RKO (cell line): ENCODE measurements around the gene LRRC23.
"Not testable (repeated sequence)": the region's sequence is repeated elsewhere in the genome, so short reads cannot be mapped to it uniquely, and the experiment has no call there.

ENCODE experiments used
- DNase-seq: peaks from one replicate; pipeline ENCODE4 v3.0.0-alpha.2; 2016; ENCODE audit warnings: low spot score

LRRC23 gene

DNA sequence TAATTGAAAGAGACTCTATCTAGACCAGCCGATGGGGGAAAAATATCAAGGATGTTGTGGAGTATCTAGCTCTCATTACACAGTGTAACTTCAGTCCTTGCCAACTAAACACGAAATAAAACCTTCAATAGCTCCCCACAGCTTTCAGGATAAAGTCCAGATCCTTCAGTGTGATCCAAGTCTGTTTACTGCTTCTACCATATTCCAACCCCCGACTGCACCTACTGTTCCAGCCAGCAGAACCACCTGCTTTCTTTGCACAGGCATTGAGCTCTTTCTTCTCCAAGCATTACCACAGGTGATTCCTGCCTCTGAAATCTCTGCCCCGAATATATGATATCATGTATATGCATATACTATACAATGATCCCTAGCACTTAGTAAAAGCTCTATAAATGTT lies 2.2 kb upstream of the LRRC23 start:
- no peak for DNase-seq

DNA sequence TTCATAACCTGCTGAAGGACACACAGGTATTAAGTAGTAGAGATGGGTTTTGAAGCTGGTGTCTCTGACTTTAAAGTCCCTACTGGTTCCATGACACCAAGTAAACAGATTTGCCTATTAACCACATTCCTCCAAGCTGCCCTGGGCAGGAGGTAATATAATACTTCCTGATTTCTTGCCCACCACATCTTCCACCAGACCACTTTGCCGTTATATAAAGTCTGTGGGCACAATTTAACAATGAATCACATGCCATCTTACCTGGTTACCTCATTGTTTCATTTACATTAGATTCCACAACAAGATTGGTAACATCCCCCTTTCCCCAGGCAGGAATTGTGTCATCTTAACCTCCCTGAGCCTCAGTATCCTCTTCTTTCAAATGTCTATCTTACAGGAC lies 900 bp upstream of the LRRC23 start:
- DNase-seq = no peak

DNA sequence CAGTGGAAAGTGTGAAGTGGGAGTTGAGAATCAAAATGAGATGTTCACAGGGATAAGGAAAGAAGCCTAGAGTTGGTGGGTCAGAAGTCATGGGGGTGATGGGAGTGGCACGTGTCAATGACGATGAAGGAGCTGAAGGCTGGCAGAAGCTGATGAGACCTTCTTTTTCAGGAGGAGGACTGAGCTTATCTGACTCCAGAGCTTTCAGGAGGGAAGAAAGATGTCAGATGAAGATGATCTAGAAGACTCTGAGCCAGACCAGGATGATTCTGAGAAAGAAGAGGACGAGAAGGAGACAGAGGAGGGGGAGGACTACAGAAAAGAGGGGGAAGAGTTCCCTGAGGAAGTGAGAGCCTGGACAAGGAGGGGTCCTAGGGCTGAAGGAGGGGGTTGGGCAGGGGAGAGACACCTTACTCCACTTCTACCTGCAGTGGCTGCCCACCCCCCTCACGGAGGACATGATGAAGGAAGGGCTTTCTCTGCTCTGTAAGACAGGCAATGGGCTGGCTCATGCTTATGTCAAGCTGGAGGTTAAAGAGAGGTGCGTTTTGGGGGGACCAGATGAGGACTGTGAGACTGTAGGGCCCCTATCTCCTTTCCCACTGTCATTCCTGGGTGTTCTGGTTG lies 905 bp downstream of the LRRC23 start:
- no peak for DNase-seq

DNA sequence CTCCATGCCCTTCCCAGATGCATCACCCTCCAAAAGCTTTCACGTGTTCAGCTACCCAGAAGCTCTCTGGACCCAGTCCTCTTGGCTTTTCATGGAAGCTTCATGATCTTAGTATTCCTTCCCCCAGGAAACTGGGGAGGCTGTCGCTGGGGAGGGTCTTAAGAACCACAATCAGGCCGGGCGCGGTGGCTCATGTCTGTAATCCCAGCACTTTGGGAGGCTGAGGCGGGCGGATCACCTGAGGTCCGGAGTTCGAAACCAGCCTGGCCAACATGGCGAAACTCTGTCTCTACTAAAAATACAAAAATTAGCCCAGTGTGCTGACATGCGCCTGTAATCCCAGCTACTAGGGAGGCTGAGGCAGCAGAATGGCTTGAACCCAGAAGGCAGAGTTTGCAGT lies 3.5 kb downstream of the LRRC23 start:
- DNase-seq = not testable (repeated sequence)

DNA sequence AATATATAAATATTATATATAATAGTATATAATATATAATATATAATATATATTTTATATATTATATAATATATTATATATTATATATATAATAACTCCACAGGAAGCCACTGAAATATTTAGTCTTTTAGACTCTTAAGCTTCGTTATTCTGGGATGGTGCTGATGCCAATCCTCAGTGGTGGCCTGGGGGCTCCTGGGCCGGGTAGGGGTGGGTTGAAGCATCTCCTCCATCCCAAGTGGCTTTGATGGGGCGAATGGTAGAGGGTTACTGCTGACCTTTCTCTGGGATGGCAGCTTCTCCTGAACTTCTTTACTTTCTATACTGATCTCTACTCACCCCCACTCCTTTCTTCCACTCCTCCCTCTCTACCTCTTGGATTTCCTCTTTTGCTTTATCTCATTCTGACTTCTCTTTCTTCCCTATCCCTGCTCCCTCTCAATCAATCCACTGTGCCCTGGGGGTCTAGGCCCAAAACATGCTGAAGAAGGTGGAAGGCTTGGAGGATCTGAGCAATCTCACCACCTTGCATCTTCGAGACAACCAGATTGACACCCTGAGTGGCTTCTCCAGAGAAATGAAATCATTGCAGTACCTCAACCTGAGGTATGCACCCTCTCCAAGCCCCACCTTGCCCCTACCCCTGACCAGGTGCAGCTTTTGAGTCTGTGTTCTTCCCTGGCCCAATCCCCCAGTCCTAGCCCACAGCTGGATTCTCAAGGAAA lies 5.0 kb downstream of the LRRC23 start:
- DNase-seq = no peak

DNA sequence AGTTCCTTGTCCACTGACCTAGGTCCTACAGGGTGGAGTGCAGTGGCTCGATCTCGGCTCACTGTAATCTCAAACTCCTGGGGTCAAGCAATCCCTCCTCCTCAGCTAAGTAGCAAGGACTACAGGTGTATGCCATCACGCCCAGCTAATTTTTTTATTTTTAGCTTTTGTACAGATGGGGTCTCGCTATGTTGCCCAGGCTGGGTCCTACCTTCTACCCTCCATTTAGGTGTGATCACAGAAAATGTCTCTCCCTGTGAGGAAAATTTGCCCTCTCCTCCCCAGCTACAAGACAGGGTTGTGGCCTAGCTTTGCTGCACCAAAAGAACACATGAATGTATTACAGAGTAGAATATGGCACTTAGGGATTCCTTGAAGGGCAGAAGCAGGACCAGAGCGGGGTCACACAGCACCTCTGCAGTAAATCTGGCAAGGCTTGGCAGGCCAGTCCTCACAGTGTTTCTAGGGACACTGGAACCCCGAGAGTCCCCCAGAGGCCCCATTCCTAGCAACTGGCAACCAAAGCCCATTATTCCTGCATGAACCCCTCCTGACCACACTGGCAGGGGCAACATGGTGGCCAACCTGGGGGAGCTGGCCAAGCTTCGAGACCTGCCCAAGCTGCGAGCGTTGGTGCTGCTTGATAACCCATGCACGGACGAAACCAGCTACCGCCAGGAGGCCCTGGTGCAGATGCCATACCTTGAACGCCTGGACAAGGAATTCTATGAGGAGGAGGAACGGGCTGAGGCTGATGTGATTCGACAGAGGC lies 7.7 kb downstream of the LRRC23 start:
- no peak for DNase-seq

DNA sequence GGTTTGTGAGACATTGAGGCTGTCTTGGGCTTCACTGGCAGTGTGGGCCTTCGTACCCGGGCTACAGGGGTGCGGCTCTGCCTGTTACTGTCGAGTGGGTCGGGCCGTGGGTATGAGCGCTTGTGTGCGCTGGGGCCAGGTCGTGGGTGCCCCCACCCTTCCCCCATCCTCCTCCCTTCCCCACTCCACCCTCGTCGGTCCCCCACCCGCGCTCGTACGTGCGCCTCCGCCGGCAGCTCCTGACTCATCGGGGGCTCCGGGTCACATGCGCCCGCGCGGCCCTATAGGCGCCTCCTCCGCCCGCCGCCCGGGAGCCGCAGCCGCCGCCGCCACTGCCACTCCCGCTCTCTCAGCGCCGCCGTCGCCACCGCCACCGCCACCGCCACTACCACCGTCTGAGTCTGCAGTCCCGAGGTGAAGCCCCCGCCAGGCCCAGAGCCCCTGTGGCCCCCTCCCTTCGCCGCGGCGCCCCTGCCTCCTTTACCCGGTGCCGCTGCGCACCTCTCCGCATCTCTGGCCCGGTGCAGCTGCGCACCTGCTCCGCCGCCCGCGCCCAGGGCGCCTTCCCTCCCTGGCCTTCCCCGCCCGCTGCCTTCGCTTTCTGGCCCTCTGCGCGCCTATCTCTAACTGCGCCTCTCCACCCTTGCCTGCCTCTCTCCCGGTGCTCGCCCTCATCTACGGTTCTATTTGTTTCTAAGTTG lies 9.8 kb downstream of the LRRC23 start, which contains the start of gene ENO2:
ENO2 (plus strand) TSS at position 335 of the 701 bp plus-strand sequence. CDS start 1,253 bp downstream, outside the sequence.
- peak; percentile 80 for DNase-seq

DNA sequence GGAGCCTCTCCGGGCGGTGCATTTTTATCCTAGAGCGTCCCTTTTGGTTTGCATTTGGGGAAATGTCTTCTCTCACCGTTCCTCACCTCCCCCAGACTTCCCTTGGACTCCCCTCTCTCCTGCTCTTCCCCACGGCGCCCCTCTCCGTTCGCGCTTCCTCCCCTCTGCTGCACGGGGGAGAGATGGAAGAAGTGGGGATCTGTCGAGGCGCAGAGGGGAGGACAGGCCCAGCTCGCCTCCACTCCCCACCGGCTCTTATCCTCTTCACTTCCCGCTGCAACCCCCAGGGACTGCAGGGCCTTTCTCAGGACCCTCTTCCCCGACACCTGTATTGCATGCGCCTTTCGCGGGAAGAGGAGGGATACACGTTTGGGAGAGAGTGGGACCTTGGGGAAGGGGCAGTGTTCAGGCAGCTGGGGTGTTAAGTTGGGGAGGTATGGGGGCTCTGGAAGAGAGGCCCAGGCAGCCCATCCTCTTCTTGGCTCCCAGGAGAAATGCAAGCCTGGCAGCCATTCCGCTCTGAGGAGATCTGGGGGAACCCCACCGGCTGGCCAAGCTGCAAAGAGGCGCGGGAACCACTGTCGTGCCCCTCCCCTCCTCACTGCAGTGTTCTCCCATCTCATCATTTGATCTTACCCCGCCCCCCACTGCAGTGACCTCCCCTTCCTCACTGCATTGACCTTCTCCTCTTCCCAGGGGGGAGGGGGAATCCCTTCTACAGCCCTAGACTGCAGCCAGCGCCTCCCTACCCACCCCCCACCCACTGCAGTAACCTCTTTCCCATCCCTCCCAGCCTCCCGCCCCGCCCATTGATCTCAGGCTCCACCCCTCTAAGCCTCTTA lies 10.5 kb downstream of the LRRC23 start:
- no peak for DNase-seq

DNA sequence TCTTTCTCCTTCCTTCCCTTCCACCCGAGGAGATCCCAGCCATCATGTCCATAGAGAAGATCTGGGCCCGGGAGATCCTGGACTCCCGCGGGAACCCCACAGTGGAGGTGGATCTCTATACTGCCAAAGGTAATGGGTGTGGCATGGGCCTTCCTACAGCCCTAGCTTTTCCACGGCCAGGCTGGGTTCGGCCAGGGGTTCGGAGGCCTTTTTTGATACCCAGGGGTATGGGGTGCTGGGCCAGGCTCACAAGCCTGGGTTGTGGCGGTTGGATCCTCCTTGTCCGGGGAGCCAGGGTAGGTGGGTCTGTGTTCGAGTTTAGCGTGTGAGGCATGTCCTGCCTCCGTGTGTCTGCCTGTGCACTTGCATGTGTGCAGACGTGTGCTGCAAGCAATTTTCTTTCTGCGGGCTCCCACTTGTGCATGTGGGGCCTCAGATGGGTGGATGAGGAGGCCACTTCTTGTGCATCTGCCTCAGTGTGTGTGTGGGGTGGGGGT lies 11.2 kb downstream of the LRRC23 start:
- no peak for DNase-seq

DNA sequence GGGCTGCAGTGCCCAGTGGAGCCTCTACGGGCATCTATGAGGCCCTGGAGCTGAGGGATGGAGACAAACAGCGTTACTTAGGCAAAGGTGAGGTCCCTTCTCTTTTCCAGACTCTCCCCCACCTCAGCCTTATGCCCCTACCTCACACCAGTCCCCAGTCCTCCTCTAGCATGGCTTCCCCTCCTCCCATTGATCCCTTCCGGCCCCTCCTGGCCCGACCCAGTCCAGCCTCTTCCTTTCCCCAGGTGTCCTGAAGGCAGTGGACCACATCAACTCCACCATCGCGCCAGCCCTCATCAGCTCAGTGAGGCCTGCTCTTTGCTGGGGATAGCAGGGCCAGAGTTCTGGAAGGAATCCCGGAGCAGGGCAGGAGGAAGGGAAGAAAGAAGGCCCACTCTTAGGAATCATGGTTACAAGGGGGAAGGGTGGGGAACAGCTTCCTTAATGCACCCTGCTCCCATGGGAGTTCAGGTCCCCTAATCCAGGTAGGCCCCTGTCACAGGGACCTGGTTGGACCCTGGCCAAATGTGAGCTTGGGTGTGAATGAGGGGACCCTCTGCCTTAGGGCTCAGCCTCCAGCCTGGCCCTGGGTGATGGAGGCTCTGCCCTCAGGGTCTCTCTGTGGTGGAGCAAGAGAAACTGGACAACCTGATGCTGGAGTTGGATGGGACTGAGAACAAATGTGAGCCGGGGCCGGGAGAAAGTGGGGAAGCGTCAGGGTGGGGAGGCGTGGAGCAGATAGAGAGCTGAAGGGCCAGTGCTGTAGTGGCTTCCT lies 12.0 kb downstream of the LRRC23 start:
- no peak for DNase-seq

DNA sequence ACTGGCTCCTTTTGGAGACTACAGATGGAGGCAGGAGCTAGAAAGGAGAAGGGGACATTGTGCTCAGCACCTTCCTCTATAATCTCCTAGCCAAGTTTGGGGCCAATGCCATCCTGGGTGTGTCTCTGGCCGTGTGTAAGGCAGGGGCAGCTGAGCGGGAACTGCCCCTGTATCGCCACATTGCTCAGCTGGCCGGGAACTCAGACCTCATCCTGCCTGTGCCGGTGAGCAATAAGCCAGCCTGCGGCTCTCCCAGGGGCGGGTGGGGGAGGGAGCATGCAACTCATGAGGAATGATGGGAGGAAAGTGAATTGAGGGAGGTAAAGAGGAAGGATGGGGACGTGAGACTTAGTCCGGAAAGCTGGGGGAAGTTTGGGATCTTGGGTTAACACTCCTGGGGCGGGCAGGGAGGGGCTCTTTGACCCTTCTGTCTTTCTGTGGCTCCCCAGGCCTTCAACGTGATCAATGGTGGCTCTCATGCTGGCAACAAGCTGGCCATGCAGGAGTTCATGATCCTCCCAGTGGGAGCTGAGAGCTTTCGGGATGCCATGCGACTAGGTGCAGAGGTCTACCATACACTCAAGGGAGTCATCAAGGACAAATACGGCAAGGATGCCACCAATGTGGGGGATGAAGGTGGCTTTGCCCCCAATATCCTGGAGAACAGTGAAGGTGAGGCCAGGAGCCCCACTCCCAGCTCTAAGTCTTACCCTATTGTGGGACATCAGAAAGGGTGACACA lies 13.0 kb downstream of the LRRC23 start:
- DNase-seq = no peak

DNA sequence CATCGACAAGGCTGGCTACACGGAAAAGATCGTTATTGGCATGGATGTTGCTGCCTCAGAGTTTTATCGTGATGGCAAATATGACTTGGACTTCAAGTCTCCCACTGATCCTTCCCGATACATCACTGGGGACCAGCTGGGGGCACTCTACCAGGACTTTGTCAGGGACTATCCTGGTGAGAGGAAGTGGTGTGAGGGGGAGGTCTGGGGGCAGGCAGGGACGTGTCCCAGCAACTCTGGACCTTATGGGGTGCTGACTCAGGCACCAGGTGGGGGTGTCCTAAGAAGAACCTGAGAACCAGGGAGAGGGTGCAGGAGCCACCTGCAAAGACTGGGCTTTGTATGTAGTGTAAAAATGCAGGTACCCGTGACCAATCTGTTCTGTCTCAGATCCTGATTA lies 15.0 kb downstream of the LRRC23 start:
- DNase-seq = no peak

DNA sequence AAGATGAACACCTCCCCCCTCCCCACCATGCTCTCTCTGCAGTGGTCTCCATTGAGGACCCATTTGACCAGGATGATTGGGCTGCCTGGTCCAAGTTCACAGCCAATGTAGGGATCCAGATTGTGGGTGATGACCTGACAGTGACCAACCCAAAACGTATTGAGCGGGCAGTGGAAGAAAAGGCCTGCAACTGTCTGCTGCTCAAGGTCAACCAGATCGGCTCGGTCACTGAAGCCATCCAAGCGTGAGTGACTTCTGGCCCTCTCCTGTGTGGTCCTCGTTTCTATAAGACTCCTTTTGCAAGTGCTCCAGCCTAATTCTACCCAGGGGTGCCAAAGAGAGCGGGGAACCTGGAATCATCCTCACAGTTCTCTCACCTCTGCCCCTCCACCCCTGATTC lies 16.9 kb downstream of the LRRC23 start:
- no peak for DNase-seq

DNA sequence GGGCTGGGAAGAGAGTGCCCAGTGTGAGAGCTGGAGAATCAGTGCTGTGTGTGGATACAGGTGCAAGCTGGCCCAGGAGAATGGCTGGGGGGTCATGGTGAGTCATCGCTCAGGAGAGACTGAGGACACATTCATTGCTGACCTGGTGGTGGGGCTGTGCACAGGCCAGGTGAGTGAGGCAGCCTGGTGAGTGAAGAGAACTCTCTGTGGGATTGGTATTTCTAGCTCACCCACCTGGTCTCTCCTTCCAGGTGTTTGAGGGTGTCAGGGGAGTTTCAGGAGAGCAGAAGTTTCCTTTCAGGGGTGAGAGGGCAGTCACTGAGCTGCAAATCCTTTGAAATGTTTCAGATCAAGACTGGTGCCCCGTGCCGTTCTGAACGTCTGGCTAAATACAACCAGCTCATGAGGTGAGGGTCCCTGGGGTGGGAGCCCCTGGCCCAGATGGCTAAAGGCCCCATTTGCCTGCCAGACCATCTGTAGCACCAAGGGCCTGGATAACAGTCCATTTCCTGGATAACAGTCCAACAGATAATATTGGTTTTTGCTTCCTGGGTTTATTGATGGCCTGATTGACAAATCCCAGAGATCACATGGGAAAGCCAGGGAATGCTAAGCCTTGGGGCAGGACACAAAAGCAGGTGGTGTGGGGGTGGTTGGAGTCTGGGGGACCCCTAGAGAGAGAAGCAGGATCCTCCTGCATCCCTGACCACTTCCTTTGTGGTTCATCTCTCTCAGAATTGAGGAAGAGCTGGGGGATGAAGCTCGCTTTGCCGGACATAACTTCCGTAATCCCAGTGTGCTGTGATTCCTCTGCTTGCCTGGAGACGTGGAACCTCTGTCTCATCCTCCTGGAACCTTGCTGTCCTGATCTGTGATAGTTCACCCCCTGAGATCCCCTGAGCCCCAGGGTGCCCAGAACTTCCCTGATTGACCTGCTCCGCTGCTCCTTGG lies 17.6 kb downstream of the LRRC23 start:
- DNase-seq = no peak

DNA sequence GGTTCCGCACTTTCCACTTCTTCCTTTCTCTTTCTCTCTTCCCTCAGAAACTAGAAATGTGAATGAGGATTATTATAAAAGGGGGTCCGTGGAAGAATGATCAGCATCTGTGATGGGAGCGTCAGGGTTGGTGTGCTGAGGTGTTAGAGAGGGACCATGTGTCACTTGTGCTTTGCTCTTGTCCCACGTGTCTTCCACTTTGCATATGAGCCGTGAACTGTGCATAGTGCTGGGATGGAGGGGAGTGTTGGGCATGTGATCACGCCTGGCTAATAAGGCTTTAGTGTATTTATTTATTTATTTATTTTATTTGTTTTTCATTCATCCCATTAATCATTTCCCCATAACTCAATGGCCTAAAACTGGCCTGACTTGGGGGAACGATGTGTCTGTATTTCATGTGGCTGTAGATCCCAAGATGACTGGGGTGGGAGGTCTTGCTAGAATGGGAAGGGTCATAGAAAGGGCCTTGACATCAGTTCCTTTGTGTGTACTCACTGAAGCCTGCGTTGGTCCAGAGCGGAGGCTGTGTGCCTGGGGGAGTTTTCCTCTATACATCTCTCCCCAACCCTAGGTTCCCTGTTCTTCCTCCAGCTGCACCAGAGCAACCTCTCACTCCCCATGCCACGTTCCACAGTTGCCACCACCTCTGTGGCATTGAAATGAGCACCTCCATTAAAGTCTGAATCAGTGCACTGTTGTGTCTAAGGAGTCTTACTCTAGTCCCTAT lies 18.5 kb downstream of the LRRC23 start:
- DNase-seq = no peak

DNA sequence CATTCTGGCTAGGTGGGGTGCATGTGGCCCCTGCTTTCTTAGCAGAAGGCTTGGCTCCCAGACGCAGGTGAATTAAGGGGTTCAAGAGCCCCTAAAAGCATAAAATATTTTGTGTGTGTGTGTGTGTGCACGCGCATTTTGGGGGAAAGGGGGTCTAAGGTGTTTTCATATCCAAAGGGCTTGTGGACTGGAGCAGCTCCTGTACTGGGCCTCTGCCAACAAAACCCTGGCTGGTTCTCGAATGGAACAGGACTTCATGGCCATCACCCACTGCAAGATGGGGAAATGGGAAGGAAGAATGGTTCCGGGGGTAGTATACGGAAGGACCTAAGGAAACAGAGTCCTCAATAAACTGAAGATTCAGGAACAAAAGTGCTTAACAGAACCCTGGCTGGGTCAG lies 19.2 kb downstream of the LRRC23 start:
- DNase-seq = no peak

DNA sequence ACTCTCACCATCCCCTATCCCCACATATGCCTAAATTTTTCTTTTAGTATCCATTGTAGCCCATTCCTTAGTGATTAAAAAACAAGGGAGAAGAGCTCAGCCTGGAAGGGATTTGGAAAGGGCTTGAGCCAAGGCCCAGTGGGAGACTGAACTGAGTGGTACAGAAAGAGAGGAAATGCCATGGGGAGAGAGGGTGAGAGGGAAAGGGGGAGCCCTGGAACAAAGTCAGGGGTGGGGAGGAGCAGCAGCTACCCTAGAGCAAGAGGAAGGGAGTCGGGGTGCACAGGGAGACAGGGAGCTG lies 20.6 kb downstream of the LRRC23 start:
- no peak for DNase-seq
